HepG2 (cell line): ENCODE results near the gene GPR173. TPM values are rescaled to one million over a fixed set of nuclear protein-coding genes. Genes with fewer than 3 reads are reported as not detected.

Experiments used
- ATAC-seq: fragments of 200-7000 bp; cut with Tn5 transposase; 3 replicates; pipeline ENCODE4 v1.9.1; 2020; ENCODE audit warnings: mild to moderate bottlenecking, moderate library complexity
- BruUV-seq: library from RNA; stranded (reverse); fragments of 400-500 nt; replicated peaks from 2 replicates; lab custom pipeline; 2021; lab: Mats Ljungman, UMichigan
- CTCF ChIA-PET: fragments of 300-600 bp; formaldehyde crosslinking; extraction: SDS; loops from one replicate; lab custom pipeline; 2021; ENCODE audit warnings: low total read pairs, inconsistent platforms, low intra/inter-chr PET ratio; lab: Yijun Ruan, JAX
- POLR2A ChIA-PET: fragments of 350-600 bp; sonication (Branson Sonifier 250); formaldehyde crosslinking; loops from one replicate; lab custom pipeline; 2020; ENCODE audit warnings: antibody characterized with exemption, inconsistent platforms; lab: Yijun Ruan, JAX
- DNase-seq: peaks from one replicate; pipeline ENCODE4 v3.0.0-alpha.2; 2015; ENCODE audit warnings: low spot score
- FAIRE-seq: peaks from 3 replicates; lab custom pipeline; 2011; peaks lifted over from hg19 to GRCh38; lab: Jason Lieb, UNC
- H2AFZ ChIP-seq: one replicate; pipeline ENCODE4 v1.6.1; 2011; ENCODE audit warnings: low read length, inconsistent platforms
- H3K27ac ChIP-seq: fragments of 300-600 bp; 3 replicates; pipeline ENCODE4 v1.8.0; 2011; ENCODE audit warnings: mixed run types, mild to moderate bottlenecking, mixed read lengths, low read length, inconsistent platforms; ENCODE audit not compliant: insufficient read depth; ENCODE audit errors: extremely low read length
- H3K27me3 ChIP-seq, 2 experiments: fragments of 200-600 bp in 1 of 2; 2 replicates in 1 of 2; 3 replicates in 1 of 2; pipeline versions ENCODE4 v1.6.0 to v1.8.0; 2011; ENCODE audit warnings: low read length in 2 of 2, mild to moderate bottlenecking in 2 of 2, moderate library complexity in 2 of 2, inconsistent platforms in 1 of 2; ENCODE audit not compliant: insufficient read depth in 2 of 2, control insufficient read depth in 1 of 2
- H3K36me3 ChIP-seq, 2 experiments: fragments of 200-600 bp in 1 of 2; replicated peaks in 1 of 2; 2 replicates in 1 of 2; 3 replicates in 1 of 2; pipeline versions ENCODE4 v1.5.1 to v1.8.0; 2011; ENCODE audit warnings: low read length in 2 of 2, inconsistent platforms in 1 of 2; ENCODE audit not compliant: insufficient read depth in 2 of 2, control insufficient read depth in 1 of 2
- H3K4me1 ChIP-seq: 2 replicates; pipeline ENCODE4 v1.5.1; 2012; ENCODE audit warnings: low read length, inconsistent platforms; ENCODE audit not compliant: insufficient read depth
- H3K4me2 ChIP-seq: 2 replicates; pipeline ENCODE4 v1.6.0; 2011; ENCODE audit warnings: low read depth, low read length, inconsistent platforms
- H3K4me3 ChIP-seq, 3 experiments: fragments of 200-600 bp in 1 of 3; sonication (generic), shearing (Covaris generic) in 1 of 3; replicated peaks in 1 of 3; 2 replicates each; pipeline ENCODE4 v1.5.1; 2011 to 2016; ENCODE audit warnings: low read length in 3 of 3, inconsistent platforms in 2 of 3, low read depth in 2 of 3, mild to moderate bottlenecking in 2 of 3, control low read depth in 1 of 3, mixed read lengths in 1 of 3; ENCODE audit not compliant: insufficient read depth in 1 of 3
- H3K79me2 ChIP-seq: one replicate; pipeline ENCODE4 v1.6.1; 2011; ENCODE audit warnings: low read length, inconsistent platforms; ENCODE audit not compliant: insufficient read depth
- H3K9ac ChIP-seq: 2 replicates; pipeline ENCODE4 v1.6.0; 2011; ENCODE audit warnings: mild to moderate bottlenecking, low read depth, low read length, inconsistent platforms; ENCODE audit not compliant: insufficient read depth
- H3K9me3 ChIP-seq: 2 replicates; pipeline ENCODE4 v1.5.1; 2012; ENCODE audit warnings: mild to moderate bottlenecking, low read length
- H4K20me1 ChIP-seq: 2 replicates; pipeline ENCODE4 v1.6.0; 2011; ENCODE audit warnings: inconsistent platforms, mild to moderate bottlenecking, low read length, moderate library complexity; ENCODE audit not compliant: insufficient read depth
- ATF1 ChIP-seq: IDR thresholded peaks from 2 replicates; pipeline ENCODE4 v1.6.1; 2016; ENCODE audit warnings: mild to moderate bottlenecking, control low read depth
- FOSL1 ChIP-seq: sonication (generic); formaldehyde crosslinking; IDR thresholded peaks from 2 replicates; pipeline ENCODE4 v1.9.0; 2021; ENCODE audit warnings: missing genetic modification reagents, borderline replicate concordance
- JARID2 ChIP-seq: sonication (generic); formaldehyde crosslinking; IDR thresholded peaks from 2 replicates; pipeline ENCODE4 v1.8.1; 2023; ENCODE audit warnings: missing genetic modification reagents, inconsistent platforms; ENCODE audit not compliant: insufficient replicate concordance
- KDM2A ChIP-seq: sonication (generic); formaldehyde crosslinking; IDR thresholded peaks from 2 replicates; pipeline ENCODE4 v1.4.0; 2020; ENCODE audit warnings: low read depth, missing genetic modification reagents, borderline replicate concordance
- KLF6 ChIP-seq: IDR thresholded peaks from 2 replicates; pipeline ENCODE4 v1.8.0; 2016; ENCODE audit warnings: missing biosample characterization, missing genetic modification reagents
- KMT2A ChIP-seq: sonication (generic); formaldehyde crosslinking; IDR thresholded peaks from 2 replicates; pipeline ENCODE4 v1.4.0; 2020; ENCODE audit warnings: missing genetic modification reagents
- NR2C2 ChIP-seq: sonication (generic); formaldehyde crosslinking; IDR thresholded peaks from 2 replicates; pipeline ENCODE4 v1.4.0; 2020; ENCODE audit warnings: missing genetic modification reagents, mild to moderate bottlenecking, moderate library complexity, borderline replicate concordance
- PAXIP1 ChIP-seq: sonication (generic); formaldehyde crosslinking; conservative IDR thresholded peaks from 2 replicates; pipeline ENCODE4 v1.4.0; 2020; ENCODE audit warnings: mild to moderate bottlenecking, missing genetic modification reagents, moderate library complexity
- TBL1XR1 ChIP-seq: fragments of 150-350 bp; IDR thresholded peaks from 2 replicates; pipeline ENCODE4 v1.6.1; 2014; ENCODE audit warnings: borderline replicate concordance, low read length; ENCODE audit not compliant: partially characterized antibody
- ZFP90 ChIP-seq: sonication (generic); formaldehyde crosslinking; IDR thresholded peaks from 2 replicates; pipeline ENCODE4 v1.8.0; 2022; ENCODE audit warnings: missing genetic modification reagents, mild to moderate bottlenecking, inconsistent platforms, borderline replicate concordance
- ZMYM3 ChIP-seq: sonication (generic); formaldehyde crosslinking; IDR thresholded peaks from 2 replicates; pipeline ENCODE4 v1.5.1; 2020; ENCODE audit warnings: mild to moderate bottlenecking, missing genetic modification reagents
- ZNF225 ChIP-seq: sonication (generic); formaldehyde crosslinking; IDR thresholded peaks from 2 replicates; pipeline ENCODE4 v1.4.0; 2020; ENCODE audit warnings: mild to moderate bottlenecking, missing genetic modification reagents
- ZNF235 ChIP-seq: sonication (generic); formaldehyde crosslinking; IDR thresholded peaks from 2 replicates; pipeline ENCODE4 v1.8.1; 2023; ENCODE audit warnings: mild to moderate bottlenecking, missing genetic modification reagents, borderline replicate concordance
- ZNF556 ChIP-seq: sonication (generic); formaldehyde crosslinking; IDR thresholded peaks from 2 replicates; pipeline ENCODE4 v1.4.0; 2020; ENCODE audit warnings: mild to moderate bottlenecking, missing genetic modification reagents, borderline replicate concordance
- ZNF614 ChIP-seq: IDR thresholded peaks from 2 replicates; pipeline ENCODE4 v1.6.1; 2018; ENCODE audit warnings: missing biosample characterization, missing genetic modification reagents, inconsistent platforms, borderline replicate concordance
- ZNF7 ChIP-seq: IDR thresholded peaks from 2 replicates; pipeline ENCODE4 v1.6.1; 2016; ENCODE audit warnings: missing biosample characterization, missing genetic modification reagents
- WGBS: methylation state at CpG from one replicate; pipeline ENCODE4 v1.1.6; 2017; ENCODE audit warnings: low lambda C conversion rate; 5-methylcytosine and 5-hydroxymethylcytosine counted together
- in situ Hi-C: cut with HindIII; loops from 2 replicates; pipeline ENCODE4 v1.10.0; 2017; ENCODE audit warnings: low pct_unique_long_range_greater_than_20kb; ENCODE audit not compliant: extremely low pct_ligation_motif_present
- intact Hi-C: fragments of 100-400 bp; cut with micrococcal nuclease; formaldehyde crosslinking; loops from one replicate; pipeline ENCODE4 v1.10.0; 2022; ENCODE audit not compliant: unreplicated experiment
- polyA plus RNA-seq, 8 experiments: library from polyadenylated mRNA; depleted of rRNA in 3 of 8; stranded (reverse) in 7 of 8; unstranded in 1 of 8; fragments of >200 nt; fragmentation: Illumina TruSeq in 4 of 8; extraction: Trizol in 4 of 8; gene quantifications; 2 replicates each; pipeline versions ENCODE4 v1.2.1 to v1.2.3, GENCODE V29; 2011 to 2016; ENCODE audit warnings: low read depth in 4 of 8, missing spikeins in 1 of 8, mixed read lengths in 1 of 8; ENCODE audit not compliant: insufficient read depth in 1 of 8
- total RNA-seq, 5 experiments: library from RNA; depleted of rRNA; stranded (reverse); fragments of >200 nt; fragmentation: Illumina TruSeq; extraction: Trizol; gene quantifications; 2 replicates each; pipeline ENCODE4 v1.2.3, GENCODE V29; 2016; ENCODE audit warnings: low read depth in 1 of 5
- TF ChIP-seq, protein P1 (sequence below): sonication (generic); formaldehyde crosslinking; IDR thresholded peaks from 2 replicates; pipeline ENCODE4 v1.5.0; 2020; ENCODE audit warnings: missing genetic modification reagents

Gene GPR173
- total and polyA plus RNA-seq, 2 of the 13 experiments (the other 11 are each of a cell fraction or from before 2014, with no cell fraction given), result 0.04 TPM; not detected in 1

GRCh38 chrX:53122013-53122412 lies 73.4 kb downstream of the GPR173 start:
- BruUV-seq, result no TSS peak
- no peak overlapping the region for H3K9ac ChIP-seq
- H3K36me3 ChIP-seq, result no peaks in the 10 kb centered on the region
- in situ Hi-C loops, result no loop called here
- no peaks in the 10 kb centered on the region for H3K4me1 ChIP-seq
- no peaks in the 10 kb centered on the region for H4K20me1 ChIP-seq
- WGBS, result 78% methylated on average over 1 of the region's 1 CpG
- no peak overlapping the region for H2AFZ ChIP-seq
- POLR2A ChIA-PET, result no interaction called here
- H3K9me3 ChIP-seq, result no peaks in the 10 kb centered on the region
- H3K79me2 ChIP-seq, result no peaks in the 10 kb centered on the region
- no peak for FAIRE-seq
- H3K27me3 ChIP-seq, result no peaks in the 10 kb centered on the region
- CTCF ChIA-PET, result no interaction called here
- H3K4me3 ChIP-seq, result no peak overlapping the region
- H3K4me2 ChIP-seq, result no peak overlapping the region
- intact Hi-C loops, result no loop called here
- H3K27ac ChIP-seq, result no peak overlapping the region
- no peak for ATAC-seq
- TF ChIP-seq NR2C2 (CRISPR knock-in tag) (no peak), ZMYM3 (CRISPR knock-in tag) (no peak), ZNF614 (CRISPR knock-in tag) (no peak)
- DNase-seq, result no peak

DNA sequence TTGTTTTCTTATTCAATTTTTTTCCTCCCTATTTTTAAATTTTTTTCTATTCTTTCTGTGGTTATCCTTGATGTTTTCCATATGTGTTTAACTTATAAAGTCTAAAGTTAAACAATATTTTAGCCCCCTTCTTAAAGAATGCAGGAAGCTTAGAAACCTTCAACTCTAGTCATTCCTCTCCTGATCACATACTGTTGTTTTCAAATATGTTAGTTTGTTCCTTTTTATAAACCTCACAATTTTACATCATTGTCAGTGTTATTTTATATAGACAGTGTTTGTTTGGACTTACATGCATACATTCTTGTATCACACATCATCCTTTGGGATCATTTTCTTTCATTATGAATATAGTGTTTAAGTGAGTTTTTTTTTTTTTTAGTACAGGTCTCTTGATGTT lies 76.9 kb downstream of the GPR173 start:
- no peak overlapping the region for H2AFZ ChIP-seq
- ATAC-seq (no peak), DNase-seq (no peak), FAIRE-seq (peak; percentile 23)
- H3K27me3 ChIP-seq, result no peaks in the 10 kb centered on the region
- H3K4me3 ChIP-seq, result no peak overlapping the region
- no peak overlapping the region for H3K9ac ChIP-seq
- CTCF ChIA-PET, result no interaction called here
- H3K4me2 ChIP-seq, result no peak overlapping the region
- intact Hi-C loops, result no loop called here
- BruUV-seq, result no TSS peak
- in situ Hi-C loops, result no loop called here
- no peaks in the 10 kb centered on the region for H3K4me1 ChIP-seq
- no peaks in the 10 kb centered on the region for H3K79me2 ChIP-seq
- H3K27ac ChIP-seq, result no peak overlapping the region
- no peaks in the 10 kb centered on the region for H3K36me3 ChIP-seq
- no peaks in the 10 kb centered on the region for H3K9me3 ChIP-seq
- POLR2A ChIA-PET, result no interaction called here
- no peaks in the 10 kb centered on the region for H4K20me1 ChIP-seq
- TF ChIP-seq ZNF235 (CRISPR knock-in tag), result no peak
- TF ChIP-seq ZFP90, result no peak
- TF ChIP-seq JARID2 (CRISPR knock-in tag), result no peak
- TF ChIP-seq, protein P1, sequence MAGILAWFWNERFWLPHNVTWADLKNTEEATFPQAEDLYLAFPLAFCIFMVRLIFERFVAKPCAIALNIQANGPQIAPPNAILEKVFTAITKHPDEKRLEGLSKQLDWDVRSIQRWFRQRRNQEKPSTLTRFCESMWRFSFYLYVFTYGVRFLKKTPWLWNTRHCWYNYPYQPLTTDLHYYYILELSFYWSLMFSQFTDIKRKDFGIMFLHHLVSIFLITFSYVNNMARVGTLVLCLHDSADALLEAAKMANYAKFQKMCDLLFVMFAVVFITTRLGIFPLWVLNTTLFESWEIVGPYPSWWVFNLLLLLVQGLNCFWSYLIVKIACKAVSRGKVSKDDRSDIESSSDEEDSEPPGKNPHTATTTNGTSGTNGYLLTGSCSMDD (CRISPR knock-in tag), result no peak
- no peak for TF ChIP-seq FOSL1
- TF ChIP-seq KDM2A (CRISPR knock-in tag), result no peak
- no peak for TF ChIP-seq ZNF7 (CRISPR knock-in tag)
- no peak for TF ChIP-seq PAXIP1 (CRISPR knock-in tag)
- TF ChIP-seq ATF1 (CRISPR knock-in tag), result no peak
- TF ChIP-seq KLF6, result no peak
- no peak for TF ChIP-seq KMT2A
- no peak for TF ChIP-seq ZNF225
- no peak for TF ChIP-seq TBL1XR1
- no peak for TF ChIP-seq ZNF556
